Natural killer cell (primary cell): ENCODE results near the gene NHSL1. TPM values are rescaled to one million over a fixed set of nuclear protein-coding genes. Genes with fewer than 3 reads are reported as not detected.

Experiments
- ATAC-seq, 3 donors: fragments of 150-1000 bp in 2 of 3; fragments of 200-7000 bp in 1 of 3; cut with Tn5 transposase; 1 replicate in 1 of 3; 2 replicates in 2 of 3; pipeline ENCODE4 v1.10.0; 2021; ENCODE audit warnings: mild to moderate bottlenecking in 2 of 3, moderate library complexity in 2 of 3
- DNase-seq, 2 donors: peaks; one replicate each; pipeline versions ENCODE4 v3.0.0 to v3.0.0-alpha.2; 2013 to 2021; ENCODE audit warnings: mixed read lengths in 1 of 2
- H3K27ac ChIP-seq: one replicate; pipeline ENCODE4 v1.5.1; 2013; ENCODE audit warnings: mild to moderate bottlenecking, low read length
- H3K27me3 ChIP-seq: one replicate; pipeline ENCODE4 v1.6.1; 2013; ENCODE audit warnings: low read length; ENCODE audit not compliant: control insufficient read depth, insufficient read depth
- H3K36me3 ChIP-seq: one replicate; pipeline ENCODE4 v1.6.1; 2013; ENCODE audit warnings: low read length; ENCODE audit not compliant: control insufficient read depth, insufficient read depth
- H3K4me1 ChIP-seq: one replicate; pipeline ENCODE4 v1.6.1; 2013; ENCODE audit warnings: low read length; ENCODE audit not compliant: control insufficient read depth, insufficient read depth
- H3K4me3 ChIP-seq: one replicate; pipeline ENCODE4 v1.5.1; 2013; ENCODE audit warnings: low read length
- H3K9me3 ChIP-seq: one replicate; pipeline ENCODE4 v1.6.1; 2013; ENCODE audit warnings: low read length; ENCODE audit not compliant: control insufficient read depth, insufficient read depth
- H3K27ac Mint-ChIP-seq, 2 donors: one replicate each; pipeline ENCODE4 v1.8.0; 2022; ENCODE audit warnings: mild to moderate bottlenecking in 2 of 2, mixed read lengths in 2 of 2, moderate library complexity in 1 of 2
- H3K27me3 Mint-ChIP-seq, 2 donors: one replicate each; pipeline ENCODE4 v1.8.0; 2022; ENCODE audit warnings: low read depth in 2 of 2, mixed read lengths in 2 of 2
- H3K36me3 Mint-ChIP-seq: one replicate; pipeline ENCODE4 v1.8.0; 2022; ENCODE audit warnings: mixed read lengths
- H3K4me1 Mint-ChIP-seq, 2 donors: one replicate each; pipeline ENCODE4 v1.8.0; 2022; ENCODE audit warnings: mixed read lengths in 2 of 2
- H3K4me3 Mint-ChIP-seq: one replicate; pipeline ENCODE4 v1.8.0; 2022; ENCODE audit warnings: mild to moderate bottlenecking, moderate library complexity, mixed read lengths
- H3K9me3 Mint-ChIP-seq, 2 donors: one replicate each; pipeline ENCODE4 v1.8.0; 2022; ENCODE audit warnings: mixed read lengths in 2 of 2
- CTCF ChIP-seq: fragments of 200-600 bp; IDR thresholded peaks from one replicate; pipeline ENCODE4 v1.8.0; 2022; ENCODE audit warnings: antibody characterized with exemption
- WGBS: methylation state at CpG from one replicate; pipeline ENCODE4 v1.1.7; 2013; ENCODE audit warnings: missing lambda C conversion rate; ENCODE audit not compliant: insufficient coverage; 5-methylcytosine and 5-hydroxymethylcytosine counted together
- intact Hi-C: fragments of 100-400 bp; cut with micrococcal nuclease; formaldehyde crosslinking; loops from one replicate; pipeline ENCODE4 v1.14.2; 2022
- total RNA-seq, 4 donors: library from RNA; stranded (reverse); fragments of 120-200 nt in 1 of 4; gene quantifications; one replicate each; pipeline versions ENCODE4 v1.2.3 to v1.2.4, GENCODE V29; 2013 to 2022

The NHSL1 gene
- total RNA-seq, 3 donors from 2014 or later (not counting 1 experiment from before 2014, with no cell fraction given) = 0.38 to 0.75 (median 0.68) TPM

- no peaks in the 10 kb centered on the region for H3K4me1 ChIP-seq
- no peak for DNase-seq
- H3K27ac Mint-ChIP-seq = no peak overlapping the region
- H3K27ac ChIP-seq = no peak overlapping the region
- H3K4me3 Mint-ChIP-seq = no peak overlapping the region
- H3K27me3 Mint-ChIP-seq = peaks cover 12 to 20% of the 10 kb centered on the region in 2 donors
- no peaks in the 10 kb centered on the region for H3K36me3 Mint-ChIP-seq
- no peaks in the 10 kb centered on the region for H3K9me3 Mint-ChIP-seq
- intact Hi-C loops = no loop called here
- TF ChIP-seq CTCF = no peak
- H3K36me3 ChIP-seq = no peaks in the 10 kb centered on the region
- no peak for ATAC-seq
- H3K4me3 ChIP-seq = no peak overlapping the region
- no peaks in the 10 kb centered on the region for H3K9me3 ChIP-seq
- H3K4me1 Mint-ChIP-seq = no peaks in the 10 kb centered on the region
- WGBS = 95% methylated on average over 8 of the region's 8 CpGs
- H3K27me3 ChIP-seq = no peaks in the 10 kb centered on the region
These were observed 111.5 kb downstream of the NHSL1 start for GRCh38 chr6:138387577-138388368.

GRCh38 chr6:138386897-138387296, 112.4 kb downstream of the NHSL1 start:
- no peak for ATAC-seq
- no peak overlapping the region for H3K4me3 Mint-ChIP-seq
- no peaks in the 10 kb centered on the region for H3K36me3 ChIP-seq
- H3K4me1 Mint-ChIP-seq = no peaks in the 10 kb centered on the region
- 97% methylated on average over 3 of the region's 3 CpGs for WGBS
- intact Hi-C loops = no loop called here
- H3K27ac ChIP-seq = no peak overlapping the region
- H3K9me3 ChIP-seq = no peaks in the 10 kb centered on the region
- DNase-seq = no peak
- H3K27me3 Mint-ChIP-seq = peaks cover 12 to 22% of the 10 kb centered on the region in 2 donors
- no peak for TF ChIP-seq CTCF
- no peak overlapping the region for H3K4me3 ChIP-seq
- H3K9me3 Mint-ChIP-seq = no peaks in the 10 kb centered on the region
- H3K27me3 ChIP-seq = no peaks in the 10 kb centered on the region
- H3K4me1 ChIP-seq = no peaks in the 10 kb centered on the region
- H3K27ac Mint-ChIP-seq = no peak overlapping the region
- no peaks in the 10 kb centered on the region for H3K36me3 Mint-ChIP-seq

- Histone ChIP-seq H3K36me3 (no peaks in the 10 kb centered on the region), H3K4me3 (no peak overlapping the region), H3K27ac (no peak overlapping the region), H3K9me3 (no peaks in the 10 kb centered on the region), H3K27me3 (no peaks in the 10 kb centered on the region), H3K4me1 (no peaks in the 10 kb centered on the region)
- H3K36me3 Mint-ChIP-seq = no peaks in the 10 kb centered on the region
- no peak for TF ChIP-seq CTCF
- no peaks in the 10 kb centered on the region for H3K9me3 Mint-ChIP-seq
- peaks cover 6 to 9% of the 10 kb centered on the region in 2 donors for H3K27me3 Mint-ChIP-seq
- ATAC-seq (no peak), DNase-seq (no peak)
- WGBS = 63% methylated on average over 2 of the region's 3 CpGs
- no peak overlapping the region for H3K4me3 Mint-ChIP-seq
- no peaks in the 10 kb centered on the region for H3K4me1 Mint-ChIP-seq
- H3K27ac Mint-ChIP-seq = no peak overlapping the region
- intact Hi-C loops = no loop called here
These were observed 115.5 kb downstream of the NHSL1 start for GRCh38 chr6:138383776-138384175.
